ENCODE results near the gene MEGF10. TPM values are rescaled to one million over a fixed set of nuclear protein-coding genes. Genes with fewer than 3 reads are reported as not detected.

MEGF10 gene
- total RNA-seq, 1 experiment from 2014 or later, result not detected

DNA sequence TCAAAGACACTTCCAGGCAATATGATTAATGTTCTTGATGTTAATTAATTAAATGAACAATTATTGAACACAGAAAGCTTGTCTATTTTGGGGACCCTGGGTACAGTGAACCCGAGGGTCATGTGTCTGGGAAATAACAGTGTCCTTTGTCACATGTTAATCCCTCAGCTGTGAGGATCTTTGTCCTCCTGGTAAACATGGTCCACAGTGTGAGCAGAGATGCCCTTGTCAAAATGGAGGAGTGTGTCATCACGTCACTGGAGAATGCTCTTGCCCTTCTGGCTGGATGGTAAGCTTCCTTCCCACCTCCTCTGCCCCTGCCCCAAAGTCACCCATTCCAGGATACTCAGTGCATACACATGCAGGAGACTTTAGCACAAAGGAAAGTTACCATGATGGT, 107.9 kb downstream of the MEGF10 start:
- H3K9me3 ChIP-seq (ENCODE audit: insufficient read depth, low read depth), result no peaks in the 10 kb centered on the region
- intact Hi-C loops (cut with micrococcal nuclease; ENCODE audit: unreplicated experiment), result no loop called here
- H3K36me3 ChIP-seq (ENCODE audit: low read depth), result no peaks in the 10 kb centered on the region
- H3K4me2 ChIP-seq, result no peak overlapping the region
- H4K20me1 ChIP-seq (ENCODE audit: insufficient read depth), result no peaks in the 10 kb centered on the region
- no peaks in the 10 kb centered on the region for H3K4me1 ChIP-seq (replicated peaks; ENCODE audit: insufficient read depth)
- H3K27ac ChIP-seq, result no peak overlapping the region
- H3K4me3 ChIP-seq, result no peak overlapping the region
- POLR2A ChIA-PET (ENCODE audit: unreplicated experiment), result no interaction called here
- H3K27me3 ChIP-seq (ENCODE audit: insufficient read depth, low read depth), result no peaks in the 10 kb centered on the region
- BruUV-seq (replicated peaks), result no TSS peak
- no peaks in the 10 kb centered on the region for H3K79me2 ChIP-seq (ENCODE audit: low read depth)
- no peaks in the 10 kb centered on the region for H3K9me2 ChIP-seq (ENCODE audit: insufficient read depth)
- DNase-seq, result no peak
- no peaks in the 10 kb centered on the region for H3F3A ChIP-seq (ENCODE audit: insufficient read depth, low read depth)
- H2AFZ ChIP-seq, result no peak overlapping the region
- TF ChIP-seq EZH2 (IDR thresholded peaks at IDR 0.05; ENCODE audit: low read depth), result no peak
- TF ChIP-seq, protein P1, sequence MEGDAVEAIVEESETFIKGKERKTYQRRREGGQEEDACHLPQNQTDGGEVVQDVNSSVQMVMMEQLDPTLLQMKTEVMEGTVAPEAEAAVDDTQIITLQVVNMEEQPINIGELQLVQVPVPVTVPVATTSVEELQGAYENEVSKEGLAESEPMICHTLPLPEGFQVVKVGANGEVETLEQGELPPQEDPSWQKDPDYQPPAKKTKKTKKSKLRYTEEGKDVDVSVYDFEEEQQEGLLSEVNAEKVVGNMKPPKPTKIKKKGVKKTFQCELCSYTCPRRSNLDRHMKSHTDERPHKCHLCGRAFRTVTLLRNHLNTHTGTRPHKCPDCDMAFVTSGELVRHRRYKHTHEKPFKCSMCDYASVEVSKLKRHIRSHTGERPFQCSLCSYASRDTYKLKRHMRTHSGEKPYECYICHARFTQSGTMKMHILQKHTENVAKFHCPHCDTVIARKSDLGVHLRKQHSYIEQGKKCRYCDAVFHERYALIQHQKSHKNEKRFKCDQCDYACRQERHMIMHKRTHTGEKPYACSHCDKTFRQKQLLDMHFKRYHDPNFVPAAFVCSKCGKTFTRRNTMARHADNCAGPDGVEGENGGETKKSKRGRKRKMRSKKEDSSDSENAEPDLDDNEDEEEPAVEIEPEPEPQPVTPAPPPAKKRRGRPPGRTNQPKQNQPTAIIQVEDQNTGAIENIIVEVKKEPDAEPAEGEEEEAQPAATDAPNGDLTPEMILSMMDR (conservative IDR thresholded peaks at IDR 0.05), result no peak
- CTCF ChIA-PET, result no interaction called here

DNA sequence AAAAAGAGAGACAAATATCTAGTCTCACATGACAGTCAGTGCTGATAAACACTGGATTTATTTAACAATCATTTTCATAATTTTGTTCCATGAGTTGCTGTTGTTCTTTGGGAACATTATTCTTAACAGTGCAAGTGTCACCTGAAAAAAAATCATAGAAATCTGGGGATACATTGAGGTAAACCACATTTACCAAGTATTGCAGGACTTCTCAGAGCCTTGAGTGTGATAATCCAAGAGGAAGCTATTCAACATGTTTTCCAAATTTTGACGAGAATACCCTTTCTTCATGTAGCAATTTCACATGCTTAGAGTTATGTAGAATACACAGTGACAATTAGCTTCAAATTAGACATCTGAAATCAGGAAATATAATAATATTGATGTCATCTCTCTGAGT, 108.5 kb downstream of the MEGF10 start:
- Histone ChIP-seq H3K4me1 (replicated peaks; ENCODE audit: insufficient read depth) (no peaks in the 10 kb centered on the region), H4K20me1 (ENCODE audit: insufficient read depth) (no peaks in the 10 kb centered on the region), H2AFZ (no peak overlapping the region), H3K27ac (no peak overlapping the region), H3K27me3 (ENCODE audit: insufficient read depth, low read depth) (no peaks in the 10 kb centered on the region), H3K4me2 (no peak overlapping the region), H3K4me3 (no peak overlapping the region), H3K36me3 (ENCODE audit: low read depth) (no peaks in the 10 kb centered on the region), H3K9me3 (ENCODE audit: insufficient read depth, low read depth) (no peaks in the 10 kb centered on the region), H3K79me2 (ENCODE audit: low read depth) (no peaks in the 10 kb centered on the region), H3F3A (ENCODE audit: insufficient read depth, low read depth) (no peaks in the 10 kb centered on the region), H3K9me2 (ENCODE audit: insufficient read depth) (no peaks in the 10 kb centered on the region)
- POLR2A ChIA-PET (ENCODE audit: unreplicated experiment), result no interaction called here
- intact Hi-C loops (cut with micrococcal nuclease; ENCODE audit: unreplicated experiment), result no loop called here
- no TSS peak for BruUV-seq (replicated peaks)
- no peak for TF ChIP-seq EZH2 (IDR thresholded peaks at IDR 0.05; ENCODE audit: low read depth)
- TF ChIP-seq, protein P1 (conservative IDR thresholded peaks at IDR 0.05), result no peak
- CTCF ChIA-PET, result no interaction called here
- no peak for DNase-seq

DNA sequence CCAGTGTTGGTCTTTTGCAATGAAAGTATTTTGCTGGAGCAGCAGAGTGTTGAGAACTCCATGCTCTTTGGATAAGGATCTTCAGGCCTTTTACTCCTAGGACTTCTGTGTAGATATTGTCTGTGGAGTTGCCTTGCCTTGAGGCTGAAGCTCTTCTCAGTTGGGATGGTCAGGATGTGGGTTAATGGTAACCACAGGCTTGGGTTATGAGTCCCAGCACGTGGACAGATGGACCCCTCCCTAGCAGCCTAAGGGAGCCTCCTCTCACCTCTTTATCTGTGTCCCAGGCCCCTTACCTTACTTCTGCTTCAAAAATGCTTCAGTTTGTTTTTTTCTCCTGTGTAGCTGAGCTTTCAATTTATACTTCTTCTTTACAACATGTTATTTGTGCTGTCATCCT, 109.9 kb downstream of the MEGF10 start:
- H2AFZ ChIP-seq, result no peak overlapping the region
- DNase-seq, result no peak
- no peaks in the 10 kb centered on the region for H4K20me1 ChIP-seq (ENCODE audit: insufficient read depth)
- no peaks in the 10 kb centered on the region for H3K9me2 ChIP-seq (ENCODE audit: insufficient read depth)
- no peaks in the 10 kb centered on the region for H3F3A ChIP-seq (ENCODE audit: insufficient read depth, low read depth)
- no peak overlapping the region for H3K4me2 ChIP-seq
- POLR2A ChIA-PET (ENCODE audit: unreplicated experiment), result no interaction called here
- TF ChIP-seq EZH2 (IDR thresholded peaks at IDR 0.05; ENCODE audit: low read depth), result no peak
- TF ChIP-seq, protein P1 (conservative IDR thresholded peaks at IDR 0.05), result no peak
- no peaks in the 10 kb centered on the region for H3K79me2 ChIP-seq (ENCODE audit: low read depth)
- H3K27ac ChIP-seq, result no peak overlapping the region
- BruUV-seq (replicated peaks), result no TSS peak
- no peaks in the 10 kb centered on the region for H3K4me1 ChIP-seq (replicated peaks; ENCODE audit: insufficient read depth)
- H3K4me3 ChIP-seq, result no peak overlapping the region
- intact Hi-C loops (cut with micrococcal nuclease; ENCODE audit: unreplicated experiment), result no loop called here
- H3K36me3 ChIP-seq (ENCODE audit: low read depth), result no peaks in the 10 kb centered on the region
- no peaks in the 10 kb centered on the region for H3K27me3 ChIP-seq (ENCODE audit: insufficient read depth, low read depth)
- H3K9me3 ChIP-seq (ENCODE audit: insufficient read depth, low read depth), result no peaks in the 10 kb centered on the region
- CTCF ChIA-PET, result no interaction called here

Measured in PC-9 (cell line).